ENCODE results near the gene CTAGE9. TPM values are rescaled to one million over a fixed set of nuclear protein-coding genes. Genes with fewer than 3 reads are reported as not detected.

Gene CTAGE9
- total and polyA plus RNA-seq, 2 of the 8 experiments (the other 6 are each of a cell fraction or from before 2014, with no cell fraction given), result not detected

- Histone ChIP-seq H2BK15ac (ENCODE audit: low read length) (no peak overlapping the region), H4K20me1 (replicated peaks in 1 of 2; ENCODE audit: control insufficient read depth in 1 of 2, insufficient read depth in 2 of 2, low read length in 2 of 2) (no peaks in the 10 kb centered on the region), H2AK5ac (ENCODE audit: low read depth, low read length) (no peak overlapping the region), H2BK5ac (ENCODE audit: low read depth, low read length) (no peak overlapping the region), H3K79me2 (ENCODE audit: control insufficient read depth in 1 of 2, insufficient read depth in 2 of 2, low read length in 2 of 2) (no peaks in the 10 kb centered on the region), H3K14ac (ENCODE audit: insufficient read length) (no peak overlapping the region), H4K91ac (replicated peaks; ENCODE audit: insufficient read length, low read length) (no peak overlapping the region), H3K4me3 (ENCODE audit: extremely low read depth in 1 of 4, insufficient read depth in 2 of 4, low read depth in 3 of 4, low read length in 4 of 4) (no peak overlapping the region), H3K27ac (ENCODE audit: low read depth, low read length) (no peak overlapping the region), H3K9ac (replicated peaks in 1 of 4; ENCODE audit: extremely low read depth in 1 of 4, low read depth in 3 of 4, low read length in 3 of 4) (no peak overlapping the region), H4K8ac (ENCODE audit: extremely low read depth, insufficient read depth, low read length) (no peak overlapping the region), H3K23me2 (ENCODE audit: low read depth, low read length) (no peaks in the 10 kb centered on the region), H2AFZ (ENCODE audit: low read length) (no peak overlapping the region), H3K27me3 (replicated peaks in 1 of 4; ENCODE audit: control insufficient read depth in 3 of 4, extremely low read depth in 1 of 4, insufficient read depth in 3 of 4, low read length in 3 of 4) (no peaks in the 10 kb centered on the region), H3K4ac (replicated peaks; ENCODE audit: insufficient read length, low read depth, low read length) (no peak overlapping the region), H3K79me1 (ENCODE audit: low read depth, low read length) (no peaks in the 10 kb centered on the region), H2BK12ac (ENCODE audit: low read depth, low read length) (no peak overlapping the region), H2BK20ac (ENCODE audit: low read length) (no peak overlapping the region), H4K5ac (ENCODE audit: insufficient read length, low read depth, low read length) (no peak overlapping the region), H3K4me2 (ENCODE audit: insufficient read depth in 1 of 2, low read depth in 2 of 2, low read length in 2 of 2) (no peak overlapping the region), H3K23ac (ENCODE audit: insufficient read length) (no peak overlapping the region), H3K18ac (ENCODE audit: extremely low read depth, low read length) (no peak overlapping the region), H3K56ac (replicated peaks; ENCODE audit: insufficient read length, low read depth, low read length) (no peak overlapping the region), H3K4me1 (replicated peaks in 1 of 4; ENCODE audit: control insufficient read depth in 3 of 4, insufficient read depth in 4 of 4, low read length in 3 of 4) (peaks cover 0 to 3% (median 3%) of the 10 kb centered on the region in 4 experiments; a peak in 3 of 7 replicates), H3K36me3 (ENCODE audit: control insufficient read depth in 2 of 4, insufficient read depth in 4 of 4, low read length in 3 of 4) (no peaks in the 10 kb centered on the region), H3K9me3 (ENCODE audit: insufficient read depth in 2 of 2, low read depth in 1 of 2, low read length in 1 of 2) (no peaks in the 10 kb centered on the region), H2BK120ac (replicated peaks; ENCODE audit: low read depth, low read length) (no peak overlapping the region)
- FAIRE-seq (no peak), DNase-seq (ENCODE audit: low read depth in 1 of 2, low spot score in 2 of 2) (no peak)
- TF ChIP-seq PHF8 (conservative IDR thresholded peaks at IDR 0.05; ENCODE audit: low read depth, low read length), result no peak
- no peak for TF ChIP-seq BACH1 (IDR thresholded peaks at IDR 0.05; ENCODE audit: low read length)
- no peak for TF ChIP-seq RNF2 (IDR thresholded peaks at IDR 0.05; ENCODE audit: borderline replicate concordance, low read depth, low read length, missing control alignments, poor library complexity, severe bottlenecking)
- no peak for TF ChIP-seq ATF3 (IDR thresholded peaks at IDR 0.05; ENCODE audit: insufficient read depth, low read depth, low read length)
- TF ChIP-seq SRF (IDR thresholded peaks at IDR 0.05; ENCODE audit: low read depth, low read length), result no peak
- no peak for TF ChIP-seq E2F6 (IDR thresholded peaks at IDR 0.05)
- TF ChIP-seq SP2 (IDR thresholded peaks at IDR 0.05; ENCODE audit: low read length), result no peak
- no peak for TF ChIP-seq GTF2F1 (IDR thresholded peaks at IDR 0.05; ENCODE audit: borderline replicate concordance, low read depth, low read length)
- TF ChIP-seq CEBPB (IDR thresholded peaks at IDR 0.05; ENCODE audit: low read depth, low read length), result no peak
- TF ChIP-seq TBP (IDR thresholded peaks at IDR 0.05; ENCODE audit: low read depth, low read length), result no peak
- TF ChIP-seq RFX5 (IDR thresholded peaks at IDR 0.05; ENCODE audit: borderline replicate concordance, low read depth, low read length), result no peak
- no peak for TF ChIP-seq CTBP2 (IDR thresholded peaks at IDR 0.05; ENCODE audit: borderline replicate concordance, insufficient read depth, insufficient read length, low read length)
- CTCF ChIA-PET (ENCODE audit: partially characterized antibody), result interaction anchor here (0.6 kb wide), 1 partner anchor 64 kb away, joined by 3 read pairs; the partner anchor contains the start of gene MED23
- POLR2A ChIA-PET (ENCODE audit: partially characterized antibody), result no interaction called here
- WGBS, 2 experiments (ENCODE audit: extremely low coverage in 1 of 2, insufficient coverage in 1 of 2, insufficient read length in 1 of 2, insufficient replicate concordance in 2 of 2, low coverage in 1 of 2, low lambda C conversion rate in 2 of 2, missing lambda C conversion rate in 1 of 2), result 83 to 100% methylated on average over 1 of the region's 1 CpG
Observed at GRCh38 chr6:131692031-131692430, 18.8 kb downstream of the CTAGE9 start.
